SU-DHL-6 (cell line): ENCODE results near the gene GRM1.

Experiments used
- H2AFZ ChIP-seq: fragments of 200-600 bp; sonication (generic); 2 replicates; pipeline ENCODE4 v1.6.1; 2014; ENCODE audit warnings: low read depth, mild to moderate bottlenecking, moderate library complexity, mixed read lengths, antibody characterized with exemption, low read length; ENCODE audit not compliant: severe bottlenecking
- H3F3A ChIP-seq: fragments of 200-600 bp; shearing (Covaris generic); 2 replicates; pipeline ENCODE4 v1.6.0; 2016; ENCODE audit warnings: antibody characterized with exemption, mild to moderate bottlenecking; ENCODE audit not compliant: insufficient read depth
- H3K27ac ChIP-seq: fragments of 200-600 bp; sonication (generic); 2 replicates; pipeline ENCODE4 v1.5.1; 2016; ENCODE audit warnings: low read depth, mild to moderate bottlenecking, low read length, moderate library complexity, mixed read lengths
- H3K27me3 ChIP-seq: fragments of 200-600 bp; sonication (generic), shearing (Covaris generic); 2 replicates; pipeline ENCODE4 v1.6.0; 2014; ENCODE audit warnings: mild to moderate bottlenecking, low read length
- H3K36me3 ChIP-seq: fragments of 200-600 bp; sonication (generic); 2 replicates; pipeline ENCODE4 v1.6.1; 2014; ENCODE audit warnings: mild to moderate bottlenecking, low read length, mixed read lengths
- H3K4me2 ChIP-seq: fragments of 300-600, 200-600 bp; shearing (Covaris generic), sonication (generic); 2 replicates; pipeline ENCODE4 v1.6.0; 2014; ENCODE audit warnings: low read length, low read depth, mild to moderate bottlenecking; ENCODE audit not compliant: poor library complexity, severe bottlenecking
- H3K4me3 ChIP-seq: fragments of 200-600 bp; sonication (generic); 2 replicates; pipeline ENCODE4 v1.5.1; 2014; ENCODE audit warnings: antibody characterized with exemption, low read length, mild to moderate bottlenecking, mixed read lengths; ENCODE audit not compliant: insufficient read depth, poor library complexity, severe bottlenecking
- H3K79me2 ChIP-seq: fragments of 200-600 bp; sonication (generic); 2 replicates; pipeline ENCODE4 v1.6.1; 2014; ENCODE audit warnings: mild to moderate bottlenecking, low read length, moderate library complexity; ENCODE audit not compliant: insufficient read depth
- H3K9ac ChIP-seq: fragments of 200-600 bp; sonication (generic); 2 replicates; pipeline ENCODE4 v1.7.0; 2014; ENCODE audit warnings: mild to moderate bottlenecking, low read length
- H3K9me2 ChIP-seq: fragments of 200-600 bp; sonication (generic); replicated peaks from 2 replicates; pipeline ENCODE4 v1.6.1; 2014; ENCODE audit warnings: low read length; ENCODE audit not compliant: insufficient read depth
- H3K9me3 ChIP-seq: fragments of 200-600 bp; sonication (generic); 2 replicates; pipeline ENCODE4 v1.6.1; 2014; ENCODE audit warnings: low read length, mixed read lengths; ENCODE audit not compliant: insufficient read depth
- H4K20me1 ChIP-seq: fragments of 200-600 bp; sonication (generic); 2 replicates; pipeline ENCODE4 v1.6.1; 2014; ENCODE audit warnings: low read depth, mild to moderate bottlenecking, antibody characterized with exemption, low read length, moderate library complexity, mixed read lengths
- EZH2phosphoT487 ChIP-seq: fragments of 200-600 bp; sonication (generic), shearing (Covaris generic); conservative IDR thresholded peaks from 2 replicates; pipeline ENCODE4 v1.6.1; 2018; ENCODE audit warnings: mild to moderate bottlenecking, antibody characterized with exemption, low read length, moderate library complexity, mixed read lengths
- TF ChIP-seq, protein P1 (sequence below): fragments of 200-600 bp; sonication (generic); IDR thresholded peaks from one replicate; pipeline ENCODE4 v1.5.1; 2017; ENCODE audit warnings: antibody characterized with exemption, mild to moderate bottlenecking, low read length, moderate library complexity; ENCODE audit not compliant: insufficient read depth, poor library complexity, severe bottlenecking

GRM1 gene

DNA sequence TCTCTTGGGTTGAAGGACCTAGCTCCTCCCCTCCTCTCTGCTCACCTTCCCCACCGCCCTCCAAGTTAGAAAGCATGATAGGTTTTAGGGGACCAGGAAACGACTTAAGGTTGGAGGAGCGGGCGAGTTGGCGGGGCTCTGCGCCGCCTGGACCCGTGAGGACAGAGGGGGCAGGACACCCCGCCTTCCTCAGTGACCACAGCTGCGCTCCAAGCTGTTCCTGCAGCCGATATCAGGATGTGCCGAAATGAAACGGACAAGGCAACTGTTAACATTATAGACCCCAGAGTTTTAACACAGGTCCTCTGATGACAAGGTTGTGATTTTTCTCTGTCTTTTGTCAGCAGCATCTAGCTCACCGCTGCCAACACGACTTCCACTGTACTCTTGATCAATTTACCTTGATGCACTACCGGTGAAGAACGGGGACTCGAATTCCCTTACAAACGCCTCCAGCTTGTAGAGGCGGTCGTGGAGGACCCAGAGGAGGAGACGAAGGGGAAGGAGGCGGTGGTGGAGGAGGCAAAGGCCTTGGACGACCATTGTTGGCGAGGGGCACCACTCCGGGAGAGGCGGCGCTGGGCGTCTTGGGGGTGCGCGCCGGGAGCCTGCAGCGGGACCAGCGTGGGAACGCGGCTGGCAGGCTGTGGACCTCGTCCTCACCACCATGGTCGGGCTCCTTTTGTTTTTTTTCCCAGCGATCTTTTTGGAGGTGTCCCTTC, at the start of gene GRM1:
Gene GRM1 (plus strand): TSS at position 212 of the 722 bp plus-strand sequence. CDS start 456 bp downstream, at position 668.
- H2AFZ ChIP-seq, result no peak within 1 kb of the TSS
- no peak within 1 kb of the TSS for H3K4me2 ChIP-seq
- H3K4me3 ChIP-seq, result no peak within 1 kb of the TSS

DNA sequence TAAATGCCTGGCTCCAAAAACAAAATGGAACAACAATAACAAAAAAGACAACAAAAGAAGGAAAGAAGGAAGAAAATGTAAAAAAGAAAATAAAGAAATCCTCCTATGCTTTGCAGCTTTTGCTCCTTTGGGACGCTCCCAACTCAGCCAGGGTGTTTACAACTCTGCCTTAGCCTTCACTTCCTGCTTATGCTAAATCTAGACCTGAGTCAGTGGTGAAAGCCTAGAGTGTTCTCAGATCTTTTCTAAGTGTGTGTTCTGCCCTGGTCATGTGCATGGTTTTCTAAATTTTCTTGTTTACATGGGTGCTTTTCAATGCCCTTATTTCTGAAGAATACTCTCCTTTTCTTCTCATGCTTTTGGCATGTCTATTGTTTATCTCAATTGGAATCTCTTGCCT, 19.5 kb upstream of the GRM1 start:
- no peaks in the 10 kb centered on the region for H3K9me3 ChIP-seq
- H3K4me3 ChIP-seq, result no peak overlapping the region
- no peak overlapping the region for H3K4me2 ChIP-seq
- no peaks in the 10 kb centered on the region for H3K9me2 ChIP-seq
- no peaks in the 10 kb centered on the region for H4K20me1 ChIP-seq
- H3K36me3 ChIP-seq, result no peaks in the 10 kb centered on the region
- H3K27ac ChIP-seq, result no peak overlapping the region
- H3K27me3 ChIP-seq, result no peaks in the 10 kb centered on the region
- no peak overlapping the region for H3K9ac ChIP-seq
- H3K79me2 ChIP-seq, result no peaks in the 10 kb centered on the region
- H2AFZ ChIP-seq, result no peak overlapping the region
- TF ChIP-seq, protein P1, sequence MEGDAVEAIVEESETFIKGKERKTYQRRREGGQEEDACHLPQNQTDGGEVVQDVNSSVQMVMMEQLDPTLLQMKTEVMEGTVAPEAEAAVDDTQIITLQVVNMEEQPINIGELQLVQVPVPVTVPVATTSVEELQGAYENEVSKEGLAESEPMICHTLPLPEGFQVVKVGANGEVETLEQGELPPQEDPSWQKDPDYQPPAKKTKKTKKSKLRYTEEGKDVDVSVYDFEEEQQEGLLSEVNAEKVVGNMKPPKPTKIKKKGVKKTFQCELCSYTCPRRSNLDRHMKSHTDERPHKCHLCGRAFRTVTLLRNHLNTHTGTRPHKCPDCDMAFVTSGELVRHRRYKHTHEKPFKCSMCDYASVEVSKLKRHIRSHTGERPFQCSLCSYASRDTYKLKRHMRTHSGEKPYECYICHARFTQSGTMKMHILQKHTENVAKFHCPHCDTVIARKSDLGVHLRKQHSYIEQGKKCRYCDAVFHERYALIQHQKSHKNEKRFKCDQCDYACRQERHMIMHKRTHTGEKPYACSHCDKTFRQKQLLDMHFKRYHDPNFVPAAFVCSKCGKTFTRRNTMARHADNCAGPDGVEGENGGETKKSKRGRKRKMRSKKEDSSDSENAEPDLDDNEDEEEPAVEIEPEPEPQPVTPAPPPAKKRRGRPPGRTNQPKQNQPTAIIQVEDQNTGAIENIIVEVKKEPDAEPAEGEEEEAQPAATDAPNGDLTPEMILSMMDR, result no peak
- no peaks in the 10 kb centered on the region for H3F3A ChIP-seq

More for the DNA sequence above, at the start of gene GRM1:
- H3K79me2 ChIP-seq, result no peaks in the 10 kb centered on the region
- H3K9ac ChIP-seq, result no peak within 1 kb of the TSS
- H3K36me3 ChIP-seq, result no peaks in the 10 kb centered on the region
- TF ChIP-seq, protein P1, result no peak
- TF ChIP-seq EZH2phosphoT487, result no peak
- H3K27me3 ChIP-seq, result no peaks in the 10 kb centered on the region
- no peaks in the 10 kb centered on the region for H3F3A ChIP-seq
- H4K20me1 ChIP-seq, result no peaks in the 10 kb centered on the region
- H3K9me2 ChIP-seq, result no peaks in the 10 kb centered on the region
- no peak within 1 kb of the TSS for H3K27ac ChIP-seq
- H3K9me3 ChIP-seq, result no peaks in the 10 kb centered on the region

DNA sequence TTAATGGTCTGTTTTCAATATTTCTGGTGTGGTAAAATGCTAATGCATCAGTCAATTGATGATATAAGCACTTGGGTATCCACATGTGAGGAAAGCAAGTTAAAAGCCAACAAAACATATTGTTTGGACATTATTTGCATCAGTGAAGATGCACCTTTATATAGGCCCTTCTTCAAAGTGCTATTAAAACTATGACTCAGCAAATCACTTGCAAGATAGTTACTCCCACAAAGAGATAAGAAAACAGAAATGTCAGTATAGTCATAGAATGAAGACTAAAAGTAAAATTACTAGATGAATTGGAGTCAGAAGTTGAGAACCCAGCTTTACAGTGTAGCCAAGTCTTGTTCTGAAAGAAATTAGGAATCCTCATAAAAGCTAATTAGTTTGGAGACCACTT, 14.6 kb upstream of the GRM1 start:
- no peaks in the 10 kb centered on the region for H3K9me2 ChIP-seq
- no peaks in the 10 kb centered on the region for H3F3A ChIP-seq
- H3K79me2 ChIP-seq, result no peaks in the 10 kb centered on the region
- H3K4me3 ChIP-seq, result no peak overlapping the region
- H4K20me1 ChIP-seq, result no peaks in the 10 kb centered on the region
- TF ChIP-seq, protein P1, result no peak
- TF ChIP-seq EZH2phosphoT487, result no peak
- H3K4me2 ChIP-seq, result no peak overlapping the region
- H3K36me3 ChIP-seq, result no peaks in the 10 kb centered on the region
- no peak overlapping the region for H2AFZ ChIP-seq
- no peak overlapping the region for H3K27ac ChIP-seq
- no peak overlapping the region for H3K9ac ChIP-seq
- H3K9me3 ChIP-seq, result no peaks in the 10 kb centered on the region
- H3K27me3 ChIP-seq, result no peaks in the 10 kb centered on the region
